Erythroblast (primary cell): ENCODE data around the gene ARHGAP6.
"Not testable (repeated sequence)": the region's sequence is repeated elsewhere in the genome, so short reads cannot be mapped to it uniquely, and the experiment has no call there.

Source experiments
- GATA1 ChIP-seq: IDR thresholded peaks from 2 replicates; pipeline ENCODE4 v1.6.1; 2011; ENCODE audit warnings: low read depth, mild to moderate bottlenecking, control low read depth, low read length, moderate library complexity
- POLR2A ChIP-seq: IDR thresholded peaks from 2 replicates; pipeline ENCODE4 v1.6.1; 2011; ENCODE audit warnings: mild to moderate bottlenecking, low read length

DNA sequence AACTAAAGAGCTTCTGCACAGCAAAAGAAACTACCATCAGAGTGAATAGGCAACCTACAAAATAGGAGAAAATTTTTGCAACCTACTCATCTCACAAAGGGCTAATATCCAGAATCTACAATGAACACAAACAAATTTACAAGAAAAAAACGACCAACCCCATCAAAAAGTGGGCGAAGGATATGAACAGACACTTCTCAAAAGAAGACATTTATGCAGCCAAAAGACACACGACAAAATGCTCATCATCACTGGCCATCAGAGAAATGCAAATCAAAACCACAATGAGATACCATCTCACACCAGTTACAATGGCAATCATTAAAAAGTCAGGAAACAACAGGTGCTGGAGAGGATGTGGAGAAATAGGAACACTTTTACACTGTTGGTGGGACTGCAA is 304.1 kb downstream of the ARHGAP6 start:
- TF ChIP-seq POLR2A, GATA1: not testable (repeated sequence)
